ENCODE data around the gene RPL5.

DNA sequence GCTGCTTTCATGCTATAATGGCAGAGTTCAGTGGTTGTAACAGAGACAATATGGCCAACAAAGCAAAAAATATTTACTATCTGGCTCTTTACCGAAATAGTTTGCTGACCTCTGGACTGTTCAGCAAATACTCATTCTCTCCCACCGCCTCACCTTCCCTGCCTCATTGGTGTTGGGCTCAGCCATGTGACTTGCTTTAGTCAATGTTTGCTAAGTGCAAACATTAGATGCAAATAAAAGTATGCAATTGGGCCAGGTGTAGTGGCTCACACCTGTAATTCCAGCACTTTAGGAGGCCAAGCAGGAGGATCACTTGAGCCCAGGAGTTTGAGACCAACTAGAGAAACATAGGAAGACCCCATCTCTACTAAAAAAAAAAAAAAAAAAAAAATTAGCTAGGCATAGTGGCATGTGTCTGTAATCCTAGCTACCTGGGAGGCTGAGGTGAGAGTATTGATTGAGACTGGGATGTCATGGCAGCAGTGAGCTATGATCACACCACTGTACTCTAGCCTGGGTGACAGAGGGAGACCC lies 55.1 kb downstream of the RPL5 start:
- TF ChIP-seq, protein P1, sequence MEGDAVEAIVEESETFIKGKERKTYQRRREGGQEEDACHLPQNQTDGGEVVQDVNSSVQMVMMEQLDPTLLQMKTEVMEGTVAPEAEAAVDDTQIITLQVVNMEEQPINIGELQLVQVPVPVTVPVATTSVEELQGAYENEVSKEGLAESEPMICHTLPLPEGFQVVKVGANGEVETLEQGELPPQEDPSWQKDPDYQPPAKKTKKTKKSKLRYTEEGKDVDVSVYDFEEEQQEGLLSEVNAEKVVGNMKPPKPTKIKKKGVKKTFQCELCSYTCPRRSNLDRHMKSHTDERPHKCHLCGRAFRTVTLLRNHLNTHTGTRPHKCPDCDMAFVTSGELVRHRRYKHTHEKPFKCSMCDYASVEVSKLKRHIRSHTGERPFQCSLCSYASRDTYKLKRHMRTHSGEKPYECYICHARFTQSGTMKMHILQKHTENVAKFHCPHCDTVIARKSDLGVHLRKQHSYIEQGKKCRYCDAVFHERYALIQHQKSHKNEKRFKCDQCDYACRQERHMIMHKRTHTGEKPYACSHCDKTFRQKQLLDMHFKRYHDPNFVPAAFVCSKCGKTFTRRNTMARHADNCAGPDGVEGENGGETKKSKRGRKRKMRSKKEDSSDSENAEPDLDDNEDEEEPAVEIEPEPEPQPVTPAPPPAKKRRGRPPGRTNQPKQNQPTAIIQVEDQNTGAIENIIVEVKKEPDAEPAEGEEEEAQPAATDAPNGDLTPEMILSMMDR (IDR thresholded peaks at IDR 0.05): no peak
- no peak for TF ChIP-seq EP300 (IDR thresholded peaks at IDR 0.05)
- no peak for TF ChIP-seq POLR2AphosphoS5 (IDR thresholded peaks at IDR 0.05)
- TF ChIP-seq POLR2A (IDR thresholded peaks at IDR 0.05): no peak

Measured in gastroesophageal sphincter (tissue), 3 donors.